HG03095 (cell line): ENCODE results near the gene NCAM1.

ENCODE experiments used
- ATAC-seq: cut with Tn5 transposase; IDR thresholded peaks from one replicate; pipeline ENCODE4 v1.9.1; 2021; ENCODE audit warnings: moderate library complexity; ENCODE audit not compliant: unreplicated experiment

The NCAM1 gene

DNA sequence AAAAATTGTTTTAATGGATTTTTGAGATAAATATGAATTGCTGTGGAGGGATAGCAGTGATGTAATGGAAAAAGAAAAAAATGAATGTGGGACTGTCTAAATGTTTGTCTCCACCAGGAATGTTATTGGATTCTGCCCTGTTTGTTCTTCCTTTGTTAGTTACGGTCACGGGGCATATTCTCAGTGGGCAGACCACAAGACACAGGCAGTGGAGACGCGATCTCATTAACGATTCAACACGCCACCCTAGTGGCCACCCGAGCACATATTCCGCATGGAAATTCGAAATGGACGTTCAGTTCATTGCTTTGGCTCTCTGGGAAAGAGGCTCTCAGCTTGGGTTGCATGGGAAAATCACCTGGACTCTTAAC, 201.4 kb downstream of the NCAM1 start:
- ATAC-seq, result no peak

DNA sequence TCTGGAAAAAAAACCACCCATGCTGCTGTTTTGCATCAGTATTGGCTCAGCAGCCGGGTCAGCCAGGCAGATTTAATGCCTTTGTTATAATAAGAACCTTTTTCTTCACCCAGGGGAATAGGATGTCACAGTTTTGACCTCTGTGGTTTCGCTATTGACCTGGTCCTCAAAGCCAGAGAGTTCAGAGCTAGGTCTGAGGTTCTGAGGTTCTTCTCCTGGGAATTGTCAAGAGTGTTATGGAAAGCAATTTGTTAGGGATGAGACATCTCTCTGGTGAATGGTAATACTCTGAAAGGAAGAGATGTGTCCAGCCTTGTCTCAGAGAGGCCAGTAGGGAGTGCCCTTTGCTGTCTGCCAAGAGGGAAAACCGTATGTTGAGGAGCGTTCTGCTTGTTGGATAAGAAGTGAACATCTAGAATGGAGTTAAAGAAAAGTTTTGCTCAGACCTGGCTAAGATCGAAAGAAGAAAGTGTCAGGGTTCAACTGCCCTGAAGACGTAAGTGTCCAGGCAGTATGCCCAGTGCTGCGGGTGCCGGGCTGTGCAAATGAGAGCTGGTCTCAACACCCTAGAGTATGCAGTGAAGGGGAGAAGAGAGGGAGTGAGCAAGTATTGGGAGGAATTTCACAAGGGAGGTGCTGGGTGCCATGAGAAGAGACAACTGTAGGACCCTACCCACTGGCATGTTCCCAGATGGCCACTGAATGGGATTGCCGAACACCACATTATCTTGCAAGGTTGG, 202.2 kb downstream of the NCAM1 start:
- no peak for ATAC-seq

DNA sequence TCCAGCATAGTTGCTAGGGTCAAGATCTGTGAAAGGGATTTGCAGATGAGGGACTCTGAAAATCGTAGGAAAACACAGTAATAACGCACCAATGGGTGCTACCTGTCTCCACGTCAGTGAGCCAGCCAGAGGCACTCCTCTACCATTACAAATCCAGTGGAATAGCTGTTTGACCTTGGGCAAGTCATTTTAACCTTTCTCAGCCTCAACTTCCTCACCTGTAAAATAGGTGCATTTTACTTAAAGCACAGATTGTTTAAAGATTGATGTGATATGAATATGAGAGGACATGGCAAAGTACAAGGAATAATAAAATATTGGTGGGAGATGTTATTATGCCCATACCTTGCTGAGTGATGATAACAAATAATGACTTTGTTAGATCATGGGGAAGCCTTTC, 205.1 kb downstream of the NCAM1 start:
- no peak for ATAC-seq

DNA sequence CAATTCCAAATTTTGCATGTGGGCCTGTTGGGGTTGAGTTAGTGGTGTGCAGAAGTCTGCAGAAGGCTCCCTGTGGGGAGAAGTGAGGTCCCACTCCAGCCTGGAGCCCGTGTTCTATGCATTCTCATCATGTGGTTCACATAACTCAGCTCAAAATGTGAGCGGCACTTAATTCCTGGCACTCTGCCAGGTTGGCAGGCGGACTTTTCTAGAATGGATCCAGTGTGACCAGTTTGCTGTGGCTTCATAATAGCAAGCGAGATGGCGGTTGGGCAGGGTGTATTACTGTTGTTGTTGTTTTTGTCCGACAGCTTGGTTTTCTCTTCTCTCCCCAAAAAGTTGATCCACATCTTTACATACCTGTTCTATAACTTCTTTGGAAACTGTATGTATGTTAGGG, 206.4 kb downstream of the NCAM1 start:
- ATAC-seq, result no peak

DNA sequence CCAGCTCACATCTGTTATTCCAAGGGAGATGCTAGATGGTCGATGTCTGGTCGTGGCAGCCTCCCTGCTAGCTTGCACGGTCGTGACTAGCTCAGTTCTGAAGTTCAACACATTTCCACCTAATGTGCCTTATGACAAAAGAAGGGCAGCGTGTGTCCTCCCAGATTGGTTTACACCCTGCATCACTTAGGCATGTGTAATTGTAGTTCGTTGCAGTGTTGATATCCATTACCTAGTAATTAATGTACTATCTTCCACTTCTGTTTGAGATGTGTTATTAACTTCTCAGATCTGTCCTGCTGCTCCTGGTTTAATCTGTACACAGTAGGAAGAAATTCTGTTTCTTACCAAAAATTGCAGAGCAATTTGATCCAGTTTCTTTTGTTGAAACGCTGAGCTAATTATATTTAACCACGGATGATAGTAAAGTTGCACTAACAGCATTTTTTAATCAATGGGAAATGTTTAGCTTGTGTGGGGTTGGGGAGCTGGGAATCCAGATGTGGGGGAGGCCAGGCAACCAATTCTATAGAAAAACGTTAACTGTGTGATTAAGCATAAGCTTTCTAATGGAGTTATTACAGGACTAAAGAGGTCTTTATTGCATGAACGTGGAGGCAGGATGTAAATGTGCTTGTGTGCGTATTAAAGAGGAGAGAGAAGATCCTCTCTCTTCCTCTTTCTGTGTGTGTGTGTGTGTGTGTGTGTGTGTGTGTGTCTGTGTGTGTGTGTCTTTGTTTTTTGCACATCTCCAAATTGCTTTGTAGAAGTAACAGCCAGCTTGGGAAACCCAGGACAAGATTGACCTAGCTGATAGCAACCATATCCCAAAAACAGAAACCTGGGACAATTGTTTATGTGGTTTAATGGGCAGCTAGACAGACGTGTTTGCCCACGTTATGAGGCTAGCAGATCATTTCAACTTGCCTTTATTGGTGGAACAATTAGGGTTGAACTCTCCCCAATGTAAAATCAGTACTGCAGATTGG, 207.4 kb downstream of the NCAM1 start:
- no peak for ATAC-seq

DNA sequence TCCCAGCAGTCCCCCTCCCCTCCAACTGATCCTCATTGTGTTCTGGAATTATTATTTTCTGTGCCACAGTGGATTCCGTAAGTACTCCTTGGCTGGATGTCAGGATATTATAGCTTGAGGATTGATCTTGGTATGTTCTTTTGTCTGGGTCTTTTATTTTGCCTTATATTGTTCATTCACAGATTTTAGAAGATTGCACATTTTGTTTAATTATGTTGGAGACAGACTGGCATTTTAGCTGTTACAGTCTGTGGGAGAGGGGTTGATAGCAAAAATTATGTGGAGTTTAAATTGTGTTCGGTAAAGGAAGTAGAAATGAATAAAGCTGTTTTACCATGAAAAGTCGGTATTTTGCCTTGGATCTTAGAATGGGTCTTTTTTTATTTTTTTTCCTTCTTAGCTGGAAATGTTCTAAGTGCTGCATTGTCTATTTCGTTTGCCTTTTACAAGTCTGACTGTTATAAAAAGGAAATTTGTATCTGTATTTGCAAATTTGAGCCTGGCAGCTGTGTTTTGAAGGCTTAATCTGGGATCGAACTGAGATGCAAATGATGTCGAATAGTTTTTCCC, 211.2 kb downstream of the NCAM1 start:
- ATAC-seq, result no peak

DNA sequence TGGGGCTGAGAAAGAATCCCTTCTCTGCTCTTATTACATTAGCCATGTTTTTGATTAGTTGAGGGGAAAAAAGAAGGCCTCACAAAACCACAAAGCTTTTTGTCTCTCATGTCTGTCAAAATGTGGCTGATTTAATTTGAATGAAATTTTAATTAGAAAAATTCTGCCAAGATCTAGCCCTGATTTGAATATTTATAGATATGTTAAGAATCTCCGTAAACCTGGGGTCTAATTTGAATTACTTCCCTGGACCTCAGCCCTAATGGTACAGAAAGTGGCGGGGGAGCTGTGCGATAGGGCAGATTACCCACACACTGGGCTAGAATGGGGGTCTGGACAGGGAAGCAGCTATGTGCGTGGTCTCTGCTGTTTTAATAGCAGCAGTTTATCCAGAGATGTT, 211.9 kb downstream of the NCAM1 start:
- no peak for ATAC-seq

DNA sequence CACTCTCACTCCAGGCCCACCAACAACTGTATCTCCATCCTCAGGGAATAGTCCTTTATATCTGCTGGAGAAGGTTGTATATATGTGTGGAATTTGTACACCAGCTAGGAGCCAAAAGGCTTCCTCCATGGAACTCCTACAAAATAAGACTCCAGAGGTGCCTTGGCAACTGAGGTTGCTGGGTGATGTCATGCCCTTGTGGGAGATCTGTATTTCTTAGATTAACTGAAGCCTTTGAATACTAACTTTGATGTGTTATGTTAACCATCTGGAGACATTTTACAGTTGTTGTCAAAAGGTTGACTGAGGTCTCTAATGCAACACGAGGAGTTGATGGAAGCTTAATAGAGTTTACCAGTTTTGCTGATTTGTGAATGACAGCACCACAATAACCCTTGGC, 213.7 kb downstream of the NCAM1 start:
- ATAC-seq, result no peak

DNA sequence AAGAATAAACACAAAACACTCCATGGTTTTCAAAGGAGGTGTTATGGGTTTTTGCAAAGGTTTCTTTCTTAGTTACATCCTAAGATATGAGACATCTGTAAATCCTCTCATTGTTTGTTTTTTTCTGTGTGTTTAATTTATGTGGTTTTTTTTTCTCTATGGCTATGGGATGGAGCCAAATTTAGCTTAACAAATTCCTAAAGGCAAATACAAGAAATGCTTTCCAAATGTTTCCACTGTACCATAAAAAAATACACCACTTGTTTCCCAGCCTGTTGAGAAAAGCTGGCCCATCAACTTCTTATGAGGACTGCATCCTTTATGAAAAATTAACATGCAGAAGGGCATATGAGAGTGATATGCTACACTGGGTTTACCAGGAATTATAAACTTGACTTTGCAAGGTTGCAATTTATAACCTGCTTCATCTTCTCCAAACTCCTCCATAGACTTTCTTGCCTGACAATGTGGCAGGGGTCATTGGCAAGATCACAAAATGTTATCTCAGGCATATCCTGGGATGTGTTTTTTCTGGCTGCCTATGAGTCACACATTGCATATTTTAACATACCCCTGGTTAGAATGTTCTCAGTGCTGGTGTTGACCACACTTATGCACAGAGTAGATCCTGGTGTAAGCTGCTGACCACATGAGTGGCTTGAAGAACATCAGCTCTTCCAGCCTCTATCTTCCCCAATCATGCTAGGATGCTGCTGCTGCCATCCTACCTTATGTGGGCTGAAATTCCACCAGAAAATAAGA, 215.6 kb downstream of the NCAM1 start:
- no peak for ATAC-seq

DNA sequence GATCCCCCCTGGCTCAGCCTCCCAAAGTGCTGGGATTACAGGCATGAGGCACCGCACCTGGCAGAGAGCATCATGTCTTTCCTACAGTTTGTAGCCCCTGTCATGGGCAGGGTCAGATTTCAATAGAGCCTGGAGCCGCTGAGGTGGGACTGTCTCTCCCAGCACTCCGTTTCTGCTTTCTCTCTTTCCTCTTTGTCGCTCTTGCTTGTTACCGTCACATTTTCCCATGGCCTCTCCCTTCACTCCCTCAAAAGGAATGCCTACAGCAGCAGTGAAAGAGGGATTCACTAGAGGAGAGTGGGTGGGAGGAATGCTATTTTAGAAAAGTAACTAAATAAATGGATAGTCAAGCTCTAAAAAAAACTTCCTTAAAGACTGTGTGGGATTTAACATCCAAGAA, 216.5 kb downstream of the NCAM1 start:
- ATAC-seq, result no peak

DNA sequence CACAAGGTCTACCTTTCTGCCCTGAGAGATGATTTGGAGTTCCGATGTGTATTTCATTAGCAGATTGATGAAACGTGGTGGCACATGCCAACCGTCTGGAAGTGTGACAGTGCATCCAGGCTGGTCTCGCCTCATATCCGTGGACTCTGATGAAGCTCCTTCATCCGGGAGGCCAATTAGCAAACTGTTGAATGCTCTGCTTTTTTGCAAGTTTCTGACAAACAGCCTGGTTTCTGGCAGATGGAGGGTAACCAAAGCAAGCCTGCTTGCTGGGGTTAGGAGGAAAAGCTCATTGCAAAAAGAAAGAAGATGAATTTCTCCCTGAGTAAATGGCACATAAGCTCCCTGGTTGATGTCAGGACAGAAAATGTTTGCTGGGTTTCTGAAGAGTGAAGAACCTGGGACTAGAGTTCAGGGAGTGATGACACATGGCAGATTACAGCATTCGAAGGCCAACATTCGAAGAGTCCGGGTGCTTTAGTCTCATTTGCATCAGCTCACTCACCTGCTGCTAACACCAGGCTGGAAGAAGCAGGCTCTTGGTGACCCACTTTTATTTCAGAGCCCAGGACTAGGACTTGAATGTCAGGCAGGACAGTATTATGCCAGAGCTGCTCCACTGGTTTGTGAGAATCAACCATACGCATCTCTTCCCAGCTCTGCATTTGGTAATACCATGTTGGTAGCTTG, 217.3 kb downstream of the NCAM1 start:
- ATAC-seq, result no peak

DNA sequence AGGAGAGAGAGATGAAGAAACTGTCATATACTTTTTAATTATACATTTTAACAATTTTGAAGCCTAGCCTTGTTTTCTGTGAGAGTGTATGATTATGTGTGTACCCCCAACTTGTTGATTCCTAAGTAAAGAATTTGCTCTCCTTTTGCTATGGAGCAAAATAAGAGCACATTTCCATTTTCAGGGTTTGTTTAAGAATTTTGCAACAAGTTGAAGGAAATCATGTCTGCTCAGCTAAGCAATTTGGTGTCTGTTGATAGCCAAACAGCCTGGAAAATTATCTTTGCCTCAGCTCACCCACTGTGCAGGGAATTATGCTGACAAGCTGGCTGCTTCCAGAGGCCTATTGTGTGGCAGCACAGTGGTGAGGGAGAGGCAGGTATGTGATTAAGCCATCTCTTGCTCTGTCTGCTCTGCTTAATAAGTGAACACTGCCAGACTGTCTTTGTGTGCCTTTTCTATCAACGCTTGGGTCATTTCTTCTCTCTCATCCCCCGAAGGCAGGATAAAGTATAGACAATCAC, 218.0 kb downstream of the NCAM1 start:
- no peak for ATAC-seq

DNA sequence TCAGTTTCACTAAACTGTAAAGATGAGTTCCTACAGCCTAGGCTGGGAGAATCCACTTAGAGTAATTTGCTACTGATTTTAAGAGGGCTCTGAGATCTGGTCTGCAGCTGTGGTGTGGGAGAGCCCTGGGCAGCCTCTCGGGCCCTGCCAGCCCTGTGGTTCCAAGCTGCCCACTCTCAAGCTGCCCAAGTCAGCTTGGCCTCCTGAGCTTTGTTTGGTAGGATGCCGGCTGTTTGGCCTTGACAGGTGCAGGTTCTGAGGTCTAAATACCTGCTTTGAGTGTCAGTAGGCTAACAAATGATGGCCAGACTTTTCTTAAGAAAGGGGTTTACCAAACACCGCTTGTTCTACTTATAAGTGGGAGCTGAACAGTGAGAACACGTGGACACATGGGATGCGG, 219.9 kb downstream of the NCAM1 start:
- no peak for ATAC-seq

DNA sequence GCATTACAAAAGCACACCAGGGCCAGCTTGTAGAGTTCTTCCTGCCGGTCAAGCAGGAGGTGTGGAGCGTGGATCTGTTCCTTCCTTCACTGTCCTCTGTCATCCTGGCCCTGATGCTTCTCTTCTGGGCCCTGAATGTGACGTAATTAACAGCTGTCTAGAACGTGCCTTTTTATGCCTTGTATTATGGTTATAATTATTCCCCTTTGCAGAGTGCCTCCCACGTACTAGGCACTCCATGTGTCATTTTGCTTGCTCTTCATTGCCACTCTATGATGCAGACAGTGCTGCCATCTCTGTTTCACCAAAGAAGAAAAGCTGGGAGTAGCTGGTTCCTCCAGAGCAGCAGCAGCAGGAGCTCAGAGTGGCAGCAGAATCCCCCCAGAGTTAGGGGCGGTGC, 221.1 kb downstream of the NCAM1 start:
- ATAC-seq, result no peak

DNA sequence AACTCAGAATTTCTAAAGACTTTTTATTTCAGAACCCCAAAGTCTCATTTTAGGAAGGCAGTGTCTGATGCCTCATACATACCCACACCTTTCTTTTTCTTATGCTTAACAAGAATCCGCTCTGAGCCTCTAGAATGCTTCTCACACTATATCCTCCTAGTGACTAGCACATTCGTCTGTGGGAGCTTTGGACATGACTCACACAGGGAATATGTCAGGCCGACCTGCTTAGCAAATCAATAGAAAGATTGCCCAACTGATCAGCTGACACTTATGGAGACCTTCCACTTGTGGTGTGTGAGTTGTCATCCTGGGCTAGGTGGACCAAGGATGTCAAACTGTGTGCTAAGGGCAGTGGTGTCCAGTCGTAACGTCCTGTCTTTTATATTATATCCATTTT, 223.3 kb downstream of the NCAM1 start:
- no peak for ATAC-seq

DNA sequence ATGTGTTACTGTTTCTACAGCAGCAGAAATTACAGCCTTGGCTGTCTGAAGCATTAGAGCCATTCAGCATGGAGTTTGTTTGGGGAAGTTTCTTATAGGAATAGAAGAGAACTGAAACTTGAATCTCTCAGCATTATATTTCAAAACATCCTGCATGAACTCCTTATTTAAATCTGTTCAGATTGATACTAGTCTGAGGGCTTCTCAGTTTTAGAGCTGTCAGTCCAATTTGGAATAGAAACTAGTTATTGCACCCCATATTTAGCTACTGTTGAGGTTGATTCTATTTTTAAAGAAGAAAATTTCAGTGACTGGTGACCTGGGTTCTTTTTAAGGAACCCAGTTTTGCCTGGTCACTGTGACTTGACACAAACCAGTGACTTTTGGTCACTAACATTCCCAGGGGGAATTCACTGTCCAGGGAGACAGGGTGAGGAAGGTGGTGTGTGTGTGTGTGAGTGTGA, 227.2 kb downstream of the NCAM1 start:
- ATAC-seq, result no peak

DNA sequence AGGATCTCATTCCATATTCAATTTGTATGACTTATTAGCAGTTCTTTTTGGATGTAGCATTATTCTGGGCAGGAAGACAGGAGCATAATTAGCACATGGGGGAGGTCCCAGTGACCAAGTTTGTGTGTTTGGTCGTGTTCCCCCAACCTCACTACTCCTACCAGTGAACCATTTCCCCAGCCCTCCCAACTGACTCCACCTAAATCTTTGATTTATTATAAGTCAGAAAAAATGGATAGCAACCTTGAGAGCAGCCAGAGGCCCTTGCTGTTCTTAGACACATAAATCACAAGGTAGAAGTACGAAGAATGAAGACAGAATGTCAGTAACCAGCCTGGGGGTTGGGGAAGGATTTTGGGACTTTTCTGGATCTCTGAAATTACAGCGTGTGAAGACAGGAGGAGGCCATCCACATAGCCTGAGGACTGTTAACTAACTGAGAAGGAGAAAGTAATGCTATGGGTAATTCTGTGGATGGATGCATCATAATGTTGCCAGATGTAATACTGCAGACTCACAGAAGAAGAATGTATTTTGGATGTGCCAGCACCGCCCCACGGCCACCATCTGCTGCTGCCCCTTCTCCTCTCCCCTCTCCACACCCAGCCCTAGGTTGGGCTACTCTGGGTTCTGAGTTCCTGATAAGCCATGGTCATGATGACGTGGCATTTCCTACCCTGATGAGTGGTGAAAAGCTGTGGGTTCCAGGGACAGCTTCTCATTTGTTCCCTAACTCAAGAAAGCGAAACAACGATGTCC, 228.9 kb downstream of the NCAM1 start:
- ATAC-seq, result no peak

DNA sequence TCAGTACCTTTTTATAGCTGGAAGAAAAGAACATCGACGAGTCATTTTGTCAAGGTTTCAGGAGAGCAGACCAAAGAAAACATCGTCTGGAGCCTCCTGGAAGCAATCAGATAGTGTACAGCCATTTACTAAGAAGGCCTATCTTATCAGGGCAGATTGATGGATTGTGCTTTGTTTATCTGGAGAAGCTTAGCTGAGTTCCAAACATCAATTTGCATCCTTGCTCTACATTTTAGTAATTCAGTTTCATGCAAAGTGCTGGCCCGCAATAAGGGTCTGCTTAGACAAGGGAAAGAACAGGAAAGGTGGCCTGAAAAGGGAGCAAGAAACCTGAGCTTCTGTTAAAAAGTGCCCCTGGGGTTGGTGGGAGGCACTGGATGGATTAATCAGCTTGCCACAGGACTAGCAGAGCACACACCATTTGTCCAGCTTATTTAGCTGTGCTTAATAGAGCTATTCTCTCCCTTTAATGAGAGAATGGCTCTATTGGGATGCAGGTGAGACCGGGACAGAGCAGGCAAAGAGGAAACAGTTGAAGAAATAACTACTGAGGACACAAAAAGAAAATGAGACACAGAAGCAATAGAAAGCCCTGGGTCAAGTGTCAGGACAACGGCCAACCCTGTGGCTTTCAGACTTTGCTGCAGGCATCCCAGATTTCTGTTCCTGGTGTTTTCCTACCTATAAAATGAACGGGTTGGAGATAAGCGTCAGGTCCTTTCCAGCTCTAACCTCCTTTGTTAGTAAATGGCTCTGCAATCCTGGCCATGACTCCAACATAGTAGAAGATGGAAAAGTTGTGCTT, 231.1 kb downstream of the NCAM1 start:
- no peak for ATAC-seq

DNA sequence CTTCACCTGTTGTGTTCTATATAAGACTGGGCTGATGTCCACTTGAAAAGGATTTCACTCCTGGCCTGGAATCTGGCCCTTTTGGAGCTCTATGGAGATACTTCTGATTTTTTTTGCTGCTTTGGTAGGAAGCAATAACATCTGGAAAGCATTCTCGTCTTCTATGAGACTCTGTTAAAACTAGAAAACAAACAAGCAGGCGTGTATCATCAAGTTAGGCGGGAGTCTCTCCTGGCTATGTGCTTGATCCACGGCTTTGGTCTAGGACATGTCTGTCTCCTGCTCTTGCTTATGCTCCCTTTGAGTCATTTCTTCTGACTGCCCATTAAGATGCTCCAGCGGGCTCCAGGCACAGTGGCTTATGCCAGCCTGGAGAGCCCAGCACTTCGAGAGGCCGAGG, 231.8 kb downstream of the NCAM1 start:
- ATAC-seq, result no peak
